Trophoblast cell (in vitro differentiated cells and primary cell): Measurements from ENCODE around the gene EML1.

ENCODE experiments used
- DNase-seq, 2 donors: peaks; one replicate each; pipeline ENCODE4 v3.0.0-alpha.2; 2016
- H2AFZ ChIP-seq: 2 replicates; pipeline ENCODE4 v1.6.1; 2013; ENCODE audit warnings: low read length, moderate library complexity, mild to moderate bottlenecking; ENCODE audit not compliant: insufficient read depth, poor library complexity
- H2AK5ac ChIP-seq: 2 replicates; pipeline ENCODE4 v1.6.1; 2013; ENCODE audit warnings: mild to moderate bottlenecking, low read length
- H2BK120ac ChIP-seq: 2 replicates; pipeline ENCODE4 v1.6.1; 2013; ENCODE audit warnings: low read length, mild to moderate bottlenecking, moderate library complexity; ENCODE audit not compliant: insufficient read depth, poor library complexity
- H2BK12ac ChIP-seq: 2 replicates; pipeline ENCODE4 v1.6.1; 2013; ENCODE audit warnings: mild to moderate bottlenecking, low read length, moderate library complexity
- H2BK5ac ChIP-seq: 2 replicates; pipeline ENCODE4 v1.6.1; 2013; ENCODE audit warnings: low read length, low read depth, moderate library complexity, mild to moderate bottlenecking; ENCODE audit not compliant: poor library complexity
- H3K14ac ChIP-seq: 2 replicates; pipeline ENCODE4 v1.6.1; 2013; ENCODE audit warnings: mild to moderate bottlenecking, low read length
- H3K18ac ChIP-seq: 2 replicates; pipeline ENCODE4 v1.6.1; 2013; ENCODE audit warnings: mild to moderate bottlenecking, low read length
- H3K23ac ChIP-seq: 2 replicates; pipeline ENCODE4 v1.6.1; 2013; ENCODE audit warnings: low read length
- H3K27ac ChIP-seq: 2 replicates; pipeline ENCODE4 v1.5.1; 2013; ENCODE audit warnings: low read depth, mild to moderate bottlenecking, inconsistent platforms, low read length, moderate library complexity
- H3K27me3 ChIP-seq: 2 replicates; pipeline ENCODE4 v1.6.1; 2013; ENCODE audit warnings: inconsistent platforms, mild to moderate bottlenecking, low read length, moderate library complexity; ENCODE audit not compliant: insufficient read depth
- H3K36me3 ChIP-seq, 2 experiments: 1 replicate in 1 of 2; 2 replicates in 1 of 2; pipeline ENCODE4 v1.6.1; 2013; ENCODE audit warnings: low read length in 2 of 2, mild to moderate bottlenecking in 2 of 2, moderate library complexity in 1 of 2; ENCODE audit not compliant: insufficient read depth in 2 of 2, control insufficient read depth in 1 of 2
- H3K4ac ChIP-seq: 2 replicates; pipeline ENCODE4 v1.6.1; 2013; ENCODE audit warnings: low read depth, mild to moderate bottlenecking, low read length, moderate library complexity
- H3K4me1 ChIP-seq, 2 experiments: 1 replicate in 1 of 2; 2 replicates in 1 of 2; pipeline ENCODE4 v1.6.1; 2013; ENCODE audit warnings: low read length in 2 of 2, mild to moderate bottlenecking in 2 of 2, moderate library complexity in 1 of 2; ENCODE audit not compliant: insufficient read depth in 2 of 2, control insufficient read depth in 1 of 2
- H3K4me2 ChIP-seq: 2 replicates; pipeline ENCODE4 v1.6.1; 2013; ENCODE audit warnings: inconsistent platforms, mild to moderate bottlenecking, low read length, moderate library complexity
- H3K4me3 ChIP-seq: 2 replicates; pipeline ENCODE4 v1.5.1; 2013; ENCODE audit warnings: mild to moderate bottlenecking, low read depth, low read length, inconsistent platforms
- H3K79me1 ChIP-seq: one replicate; pipeline ENCODE4 v1.6.1; 2013; ENCODE audit warnings: low read length
- H3K79me2 ChIP-seq: 2 replicates; pipeline ENCODE4 v1.6.1; 2013; ENCODE audit warnings: low read length, mild to moderate bottlenecking; ENCODE audit not compliant: control insufficient read depth, insufficient read depth, poor library complexity
- H3K9ac ChIP-seq: 2 replicates; pipeline ENCODE4 v1.6.1; 2013; ENCODE audit warnings: mild to moderate bottlenecking, low read length
- H3K9me3 ChIP-seq: 2 replicates; pipeline ENCODE4 v1.6.1; 2013; ENCODE audit warnings: low read depth, mild to moderate bottlenecking, control low read depth, inconsistent platforms, low read length; ENCODE audit not compliant: insufficient read depth
- H4K12ac ChIP-seq: 2 replicates; pipeline ENCODE4 v1.6.1; 2013; ENCODE audit warnings: low read depth, mild to moderate bottlenecking, low read length, moderate library complexity
- H4K8ac ChIP-seq: 2 replicates; pipeline ENCODE4 v1.6.1; 2013; ENCODE audit warnings: low read depth, mild to moderate bottlenecking, low read length, moderate library complexity
- H4K91ac ChIP-seq: one replicate; pipeline ENCODE4 v1.6.1; 2013; ENCODE audit warnings: low read depth, mild to moderate bottlenecking, low read length, moderate library complexity
- WGBS: extraction: QIAGEN DNeasy Blood & Tissue Kit; methylation state at CpG from one replicate; pipeline ENCODE4 v1.1.7; 2013; ENCODE audit warnings: missing lambda C conversion rate; ENCODE audit not compliant: insufficient read length, insufficient coverage; ENCODE audit errors: extremely low coverage; 5-methylcytosine and 5-hydroxymethylcytosine counted together

EML1 gene

GRCh38 chr14:99806836-99807235, 13.6 kb downstream of the EML1 start:
- H3K27me3 ChIP-seq, result no peaks in the 10 kb centered on the region

GRCh38 chr14:99807413-99808153, 14.4 kb downstream of the EML1 start:
- Histone ChIP-seq H2BK12ac (no peak overlapping the region), H3K4me1 (peaks cover 10% of the 10 kb centered on the region in 2 experiments), H3K9me3 (no peaks in the 10 kb centered on the region), H3K4ac (no peak overlapping the region), H3K79me1 (peaks cover 2% of the 10 kb centered on the region), H3K23ac (no peak overlapping the region), H3K27ac (no peak overlapping the region), H4K8ac (no peak overlapping the region), H2AFZ (no peak overlapping the region), H4K91ac (no peak overlapping the region), H3K27me3 (no peaks in the 10 kb centered on the region), H3K9ac (no peak overlapping the region), H3K4me3 (no peak overlapping the region), H2BK120ac (no peak overlapping the region), H4K12ac (no peak overlapping the region), H2AK5ac (no peak overlapping the region), H2BK5ac (no peak overlapping the region), H3K14ac (no peak overlapping the region), H3K18ac (no peak overlapping the region), H3K79me2 (no peaks in the 10 kb centered on the region), H3K4me2 (no peak overlapping the region), H3K36me3 (no peaks in the 10 kb centered on the region)
- DNase-seq, result peak in 1 of 2 donors; percentile 38
- no CpG with 5 or more reads among the region's 10 CpGs for WGBS

More at GRCh38 chr14:99806836-99807235, 13.6 kb downstream of the EML1 start:
- no peaks in the 10 kb centered on the region for H3K9me3 ChIP-seq
- H2AK5ac ChIP-seq, result no peak overlapping the region
- no peak overlapping the region for H3K4me2 ChIP-seq
- no peak overlapping the region for H4K12ac ChIP-seq
- H3K14ac ChIP-seq, result no peak overlapping the region
- H3K79me2 ChIP-seq, result no peaks in the 10 kb centered on the region
- no peak overlapping the region for H3K4me3 ChIP-seq
- no peak overlapping the region for H3K9ac ChIP-seq
- DNase-seq, result peak in 1 of 2 donors; percentile 61
- H3K36me3 ChIP-seq, result no peaks in the 10 kb centered on the region
- H2BK5ac ChIP-seq, result no peak overlapping the region
- H3K27ac ChIP-seq, result no peak overlapping the region
- H3K4ac ChIP-seq, result no peak overlapping the region
- no CpG with 5 or more reads among the region's 10 CpGs for WGBS
- H3K4me1 ChIP-seq, result peaks cover 10% of the 10 kb centered on the region in 2 experiments
- no peak overlapping the region for H3K18ac ChIP-seq
- peaks cover 2% of the 10 kb centered on the region for H3K79me1 ChIP-seq
- H2BK12ac ChIP-seq, result no peak overlapping the region
- no peak overlapping the region for H4K91ac ChIP-seq
- H2BK120ac ChIP-seq, result no peak overlapping the region
- no peak overlapping the region for H3K23ac ChIP-seq
- H4K8ac ChIP-seq, result no peak overlapping the region
- no peak overlapping the region for H2AFZ ChIP-seq

GRCh38 chr14:99808154-99808505, 14.9 kb downstream of the EML1 start:
- no peak overlapping the region for H3K18ac ChIP-seq
- peaks cover 10% of the 10 kb centered on the region in 2 experiments for H3K4me1 ChIP-seq
- no peaks in the 10 kb centered on the region for H3K27me3 ChIP-seq
- H3K23ac ChIP-seq, result no peak overlapping the region
- WGBS, result no CpG with 5 or more reads among the region's 5 CpGs
- H3K14ac ChIP-seq, result no peak overlapping the region
- H3K36me3 ChIP-seq, result no peaks in the 10 kb centered on the region
- H4K8ac ChIP-seq, result no peak overlapping the region
- no peak overlapping the region for H3K4me2 ChIP-seq
- H3K27ac ChIP-seq, result no peak overlapping the region
- no peak overlapping the region for H3K4ac ChIP-seq
- H3K9ac ChIP-seq, result no peak overlapping the region
- no peak overlapping the region for H2AFZ ChIP-seq
- peaks cover 2% of the 10 kb centered on the region for H3K79me1 ChIP-seq
- H2BK5ac ChIP-seq, result no peak overlapping the region
- no peak for DNase-seq
- H3K9me3 ChIP-seq, result no peaks in the 10 kb centered on the region
- no peak overlapping the region for H2AK5ac ChIP-seq
- H4K91ac ChIP-seq, result no peak overlapping the region
- no peak overlapping the region for H2BK120ac ChIP-seq
- no peak overlapping the region for H4K12ac ChIP-seq
- H2BK12ac ChIP-seq, result no peak overlapping the region
- H3K4me3 ChIP-seq, result no peak overlapping the region
- no peaks in the 10 kb centered on the region for H3K79me2 ChIP-seq

GRCh38 chr14:99808515-99808914, 15.3 kb downstream of the EML1 start:
- no CpG with 5 or more reads among the region's 3 CpGs for WGBS
- H3K14ac ChIP-seq, result no peak overlapping the region

More at GRCh38 chr14:99808515-99808914, 15.3 kb downstream of the EML1 start:
- Histone ChIP-seq H3K27ac (no peak overlapping the region), H3K23ac (no peak overlapping the region), H3K9ac (no peak overlapping the region), H3K36me3 (no peaks in the 10 kb centered on the region), H4K8ac (no peak overlapping the region), H3K9me3 (no peaks in the 10 kb centered on the region), H3K18ac (no peak overlapping the region), H3K79me2 (no peaks in the 10 kb centered on the region), H3K4me1 (peaks cover 10% of the 10 kb centered on the region in 2 experiments), H4K91ac (no peak overlapping the region), H2BK12ac (no peak overlapping the region), H2BK120ac (no peak overlapping the region), H4K12ac (no peak overlapping the region), H2AK5ac (no peak overlapping the region), H3K27me3 (no peaks in the 10 kb centered on the region), H3K79me1 (peaks cover 2% of the 10 kb centered on the region), H3K4me3 (no peak overlapping the region), H2BK5ac (no peak overlapping the region), H3K4ac (no peak overlapping the region), H2AFZ (no peak overlapping the region), H3K4me2 (no peak overlapping the region)
- no peak for DNase-seq
